Regular cardiac myocyte (primary cell): Measurements from ENCODE around the gene CLEC2D. TPM values are rescaled to one million over a fixed set of nuclear protein-coding genes. Genes with fewer than 3 reads are reported as not detected.

Source experiments
- total RNA-seq: library from RNA; depleted of rRNA; stranded (reverse); fragments of >200 nt; gene quantifications from 2 replicates; pipeline ENCODE4 v1.2.3, GENCODE V29; 2014

Gene CLEC2D, protein sequence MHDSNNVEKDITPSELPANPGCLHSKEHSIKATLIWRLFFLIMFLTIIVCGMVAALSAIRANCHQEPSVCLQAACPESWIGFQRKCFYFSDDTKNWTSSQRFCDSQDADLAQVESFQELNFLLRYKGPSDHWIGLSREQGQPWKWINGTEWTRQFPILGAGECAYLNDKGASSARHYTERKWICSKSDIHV
- 1.2 and 2.3 TPM in 2 replicates for total RNA-seq

DNA sequence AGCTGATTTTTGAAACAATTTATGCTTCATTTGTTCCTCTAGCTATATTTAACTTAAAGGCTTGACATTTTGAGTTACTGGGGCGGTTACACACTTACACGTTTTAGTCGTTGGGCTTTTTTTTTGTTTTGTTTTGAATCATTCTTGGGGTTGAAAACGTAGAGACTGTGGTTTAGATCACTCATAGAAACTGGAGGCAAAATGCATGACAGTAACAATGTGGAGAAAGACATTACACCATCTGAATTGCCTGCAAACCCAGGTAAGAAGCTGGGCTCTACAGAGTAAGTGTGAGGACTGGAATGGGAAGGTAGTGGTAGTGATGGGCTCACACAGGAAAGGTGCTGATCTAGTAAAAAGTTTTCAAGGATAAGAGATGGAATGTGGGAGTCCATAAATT is at the start of gene CLEC2D:
CLEC2D (plus strand) TSS at position 180 of the 400 bp plus-strand sequence; CDS start at position 202, 22 bp downstream.

DNA sequence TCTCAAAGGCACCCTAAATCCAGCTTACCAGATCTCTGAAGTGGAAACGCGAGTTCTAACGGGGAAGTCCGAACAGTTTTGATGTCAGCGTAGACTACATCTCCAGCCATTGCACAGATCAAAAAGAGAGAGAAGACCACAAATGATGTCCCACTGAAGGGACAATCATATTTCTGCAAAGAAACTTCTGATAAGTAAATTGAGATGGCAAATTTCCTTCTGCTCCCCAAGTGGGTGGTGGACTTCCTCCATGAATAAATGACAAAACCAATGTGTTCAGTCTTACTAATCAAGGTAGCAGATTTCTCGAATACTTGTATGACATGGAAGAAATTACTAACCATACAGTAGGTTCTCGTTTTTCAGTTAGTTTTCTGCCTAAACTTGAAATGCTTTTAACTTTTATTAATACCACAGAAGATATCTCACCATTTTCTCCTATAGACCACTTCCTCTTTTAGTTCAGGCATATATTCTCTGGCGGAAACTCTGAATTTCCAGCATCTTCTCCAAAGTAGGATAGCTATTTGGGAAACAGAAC is 63.5 kb downstream of the CLEC2D start, which contains the start of gene CLECL1:
CLECL1 (minus strand) TSS at position 177 of the 541 bp plus-strand sequence.

Other genes with a start within 250 kb of the CLEC2D start
- not detected in 2 replicates for gene KLRB1, start 61.8 kb upstream of the CLEC2D start, total RNA-seq
- gene CLECL1, start 63.4 kb downstream of the CLEC2D start, total RNA-seq: not detected in 2 replicates
- gene CD69, start 91.2 kb downstream of the CLEC2D start, total RNA-seq: not detected in 2 replicates
- not detected in 2 replicates for gene KLRF1, start 157.8 kb downstream of the CLEC2D start, total RNA-seq
- 15.1 and 24.2 TPM in 2 replicates for gene CLEC2B, start 199.6 kb downstream of the CLEC2D start, total RNA-seq
- gene KLRF2, start 211.8 kb downstream of the CLEC2D start, total RNA-seq: not detected in 2 replicates